Measurements from ENCODE around the gene NTRK2.

GRCh38 chr9:84751921-84752320 is 82.4 kb downstream of the NTRK2 start:
- TF ChIP-seq CTCF (conservative IDR thresholded peaks at IDR 0.05; ENCODE audit: low read length) (no peak), EZH2phosphoT487 (IDR thresholded peaks at IDR 0.05; ENCODE audit: borderline replicate concordance) (no peak)

Data from Loucy (cell line).